ENCODE measurements around the gene RAI14. TPM values are rescaled to one million over a fixed set of nuclear protein-coding genes. Genes with fewer than 3 reads are reported as not detected.

The RAI14 gene
- total RNA-seq, 2 donors from 2014 or later = 25.7 to 27.5 TPM

GRCh38 chr5:34847056-34847455 is 190.9 kb downstream of the RAI14 start:
- Histone ChIP-seq H3K27ac (no peak overlapping the region), H3K4me1 (no peaks in the 10 kb centered on the region), H3K36me3 (replicated peaks in 1 of 2; ENCODE audit: insufficient read depth in 1 of 2, low read depth in 2 of 2) (no peaks in the 10 kb centered on the region), H3K27me3 (no peaks in the 10 kb centered on the region), H3K4me3 (no peak overlapping the region), H3K9me3 (no peaks in the 10 kb centered on the region)
- intact Hi-C loops (cut with DNase I) = no loop called here
- ATAC-seq = no peak
- TF ChIP-seq POLR2A (IDR thresholded peaks at IDR 0.05) = no peak
- TF ChIP-seq CTCF (IDR thresholded peaks at IDR 0.05) = no peak
- DNase-seq = no peak

GRCh38 chr5:34847552-34847951 is 191.4 kb downstream of the RAI14 start:
- Histone ChIP-seq H3K36me3 (replicated peaks in 1 of 2; ENCODE audit: insufficient read depth in 1 of 2, low read depth in 2 of 2) (no peaks in the 10 kb centered on the region), H3K9me3 (no peaks in the 10 kb centered on the region), H3K27ac (no peak overlapping the region), H3K27me3 (no peaks in the 10 kb centered on the region), H3K4me1 (no peaks in the 10 kb centered on the region), H3K4me3 (no peak overlapping the region)
- intact Hi-C loops (cut with DNase I) = no loop called here
- DNase-seq (no peak), ATAC-seq (no peak)
- WGBS, 2 donors = 95% methylated on average over 4 of the region's 4 CpGs
- no peak for TF ChIP-seq CTCF (IDR thresholded peaks at IDR 0.05)
- no peak for TF ChIP-seq POLR2A (IDR thresholded peaks at IDR 0.05)

- no peaks in the 10 kb centered on the region for H3K4me1 ChIP-seq
- 60 to 65% methylated on average over 2 of the region's 2 CpGs for WGBS, 2 donors
- H3K27me3 ChIP-seq = no peaks in the 10 kb centered on the region
- H3K9me3 ChIP-seq = no peaks in the 10 kb centered on the region
- no peak overlapping the region for H3K27ac ChIP-seq
- no peaks in the 10 kb centered on the region for H3K36me3 ChIP-seq (replicated peaks in 1 of 2; ENCODE audit: insufficient read depth in 1 of 2, low read depth in 2 of 2)
- DNase-seq (no peak), ATAC-seq (no peak)
- TF ChIP-seq CTCF (IDR thresholded peaks at IDR 0.05) (no peak), POLR2A (IDR thresholded peaks at IDR 0.05) (no peak)
- intact Hi-C loops (cut with DNase I) = no loop called here
- H3K4me3 ChIP-seq = no peak overlapping the region
These were observed 192.1 kb downstream of the RAI14 start for GRCh38 chr5:34848230-34848629.

GRCh38 chr5:34849253-34849652 is 193.1 kb downstream of the RAI14 start:
- no peak overlapping the region for H3K4me3 ChIP-seq
- DNase-seq (no peak), ATAC-seq (no peak)
- no peaks in the 10 kb centered on the region for H3K36me3 ChIP-seq (replicated peaks in 1 of 2; ENCODE audit: insufficient read depth in 1 of 2, low read depth in 2 of 2)
- H3K9me3 ChIP-seq = no peaks in the 10 kb centered on the region
- intact Hi-C loops (cut with DNase I) = no loop called here
- no peaks in the 10 kb centered on the region for H3K4me1 ChIP-seq
- 78 to 79% methylated on average over 3 of the region's 3 CpGs for WGBS, 2 donors
- no peaks in the 10 kb centered on the region for H3K27me3 ChIP-seq
- no peak overlapping the region for H3K27ac ChIP-seq
- no peak for TF ChIP-seq POLR2A (IDR thresholded peaks at IDR 0.05)
- no peak for TF ChIP-seq CTCF (IDR thresholded peaks at IDR 0.05)

- Histone ChIP-seq H3K4me1 (no peaks in the 10 kb centered on the region), H3K36me3 (replicated peaks in 1 of 2; ENCODE audit: insufficient read depth in 1 of 2, low read depth in 2 of 2) (no peaks in the 10 kb centered on the region), H3K4me3 (no peak overlapping the region), H3K27me3 (no peaks in the 10 kb centered on the region), H3K9me3 (no peaks in the 10 kb centered on the region), H3K27ac (no peak overlapping the region)
- ATAC-seq = no peak
- no peak for DNase-seq
- 70 to 72% methylated on average over 4 of the region's 4 CpGs for whole genome bisulfite sequencing, 2 donors
- TF ChIP-seq POLR2A (IDR thresholded peaks at IDR 0.05) = no peak
- no peak for TF ChIP-seq CTCF (IDR thresholded peaks at IDR 0.05)
- intact Hi-C loops (cut with DNase I) = no loop called here
These were observed 198.5 kb downstream of the RAI14 start for GRCh38 chr5:34854459-34855174.

All from body of pancreas (tissue), 4 donors.